HepG2 (cell line): ENCODE data around the gene ADGRG6. TPM values are rescaled to one million over a fixed set of nuclear protein-coding genes. Genes with fewer than 3 reads are reported as not detected.

Experiments used
- ATAC-seq: fragments of 200-7000 bp; cut with Tn5 transposase; 3 replicates; pipeline ENCODE4 v1.9.1; 2020; ENCODE audit warnings: mild to moderate bottlenecking, moderate library complexity
- BruUV-seq: library from RNA; stranded (reverse); fragments of 400-500 nt; replicated peaks from 2 replicates; lab custom pipeline; 2021; lab: Mats Ljungman, UMichigan
- CTCF ChIA-PET: fragments of 300-600 bp; formaldehyde crosslinking; extraction: SDS; loops from one replicate; lab custom pipeline; 2021; ENCODE audit warnings: low total read pairs, inconsistent platforms, low intra/inter-chr PET ratio; lab: Yijun Ruan, JAX
- POLR2A ChIA-PET: fragments of 350-600 bp; sonication (Branson Sonifier 250); formaldehyde crosslinking; loops from one replicate; lab custom pipeline; 2020; ENCODE audit warnings: antibody characterized with exemption, inconsistent platforms; lab: Yijun Ruan, JAX
- DNase-seq: peaks from one replicate; pipeline ENCODE4 v3.0.0-alpha.2; 2015; ENCODE audit warnings: low spot score
- FAIRE-seq: peaks from 3 replicates; lab custom pipeline; 2011; peaks lifted over from hg19 to GRCh38; lab: Jason Lieb, UNC
- H2AFZ ChIP-seq: one replicate; pipeline ENCODE4 v1.6.1; 2011; ENCODE audit warnings: low read length, inconsistent platforms
- H3K27ac ChIP-seq: fragments of 300-600 bp; 3 replicates; pipeline ENCODE4 v1.8.0; 2011; ENCODE audit warnings: mixed run types, mild to moderate bottlenecking, mixed read lengths, low read length, inconsistent platforms; ENCODE audit not compliant: insufficient read depth; ENCODE audit errors: extremely low read length
- H3K27me3 ChIP-seq, 2 experiments: fragments of 200-600 bp in 1 of 2; 2 replicates in 1 of 2; 3 replicates in 1 of 2; pipeline versions ENCODE4 v1.6.0 to v1.8.0; 2011; ENCODE audit warnings: low read length in 2 of 2, mild to moderate bottlenecking in 2 of 2, moderate library complexity in 2 of 2, inconsistent platforms in 1 of 2; ENCODE audit not compliant: insufficient read depth in 2 of 2, control insufficient read depth in 1 of 2
- H3K36me3 ChIP-seq, 2 experiments: fragments of 200-600 bp in 1 of 2; replicated peaks in 1 of 2; 2 replicates in 1 of 2; 3 replicates in 1 of 2; pipeline versions ENCODE4 v1.5.1 to v1.8.0; 2011; ENCODE audit warnings: low read length in 2 of 2, inconsistent platforms in 1 of 2; ENCODE audit not compliant: insufficient read depth in 2 of 2, control insufficient read depth in 1 of 2
- H3K4me1 ChIP-seq: 2 replicates; pipeline ENCODE4 v1.5.1; 2012; ENCODE audit warnings: low read length, inconsistent platforms; ENCODE audit not compliant: insufficient read depth
- H3K4me2 ChIP-seq: 2 replicates; pipeline ENCODE4 v1.6.0; 2011; ENCODE audit warnings: low read depth, low read length, inconsistent platforms
- H3K4me3 ChIP-seq, 3 experiments: fragments of 200-600 bp in 1 of 3; sonication (generic), shearing (Covaris generic) in 1 of 3; replicated peaks in 1 of 3; 2 replicates each; pipeline ENCODE4 v1.5.1; 2011 to 2016; ENCODE audit warnings: low read length in 3 of 3, inconsistent platforms in 2 of 3, low read depth in 2 of 3, mild to moderate bottlenecking in 2 of 3, control low read depth in 1 of 3, mixed read lengths in 1 of 3; ENCODE audit not compliant: insufficient read depth in 1 of 3
- H3K79me2 ChIP-seq: one replicate; pipeline ENCODE4 v1.6.1; 2011; ENCODE audit warnings: low read length, inconsistent platforms; ENCODE audit not compliant: insufficient read depth
- H3K9ac ChIP-seq: 2 replicates; pipeline ENCODE4 v1.6.0; 2011; ENCODE audit warnings: mild to moderate bottlenecking, low read depth, low read length, inconsistent platforms; ENCODE audit not compliant: insufficient read depth
- H3K9me3 ChIP-seq: 2 replicates; pipeline ENCODE4 v1.5.1; 2012; ENCODE audit warnings: mild to moderate bottlenecking, low read length
- H4K20me1 ChIP-seq: 2 replicates; pipeline ENCODE4 v1.6.0; 2011; ENCODE audit warnings: inconsistent platforms, mild to moderate bottlenecking, low read length, moderate library complexity; ENCODE audit not compliant: insufficient read depth
- HNF1B ChIP-seq: sonication (generic); formaldehyde crosslinking; IDR thresholded peaks from 2 replicates; pipeline ENCODE4 v1.5.1; 2020; ENCODE audit warnings: mild to moderate bottlenecking, moderate library complexity, missing genetic modification reagents
- TEAD2 ChIP-seq: sonication (generic); formaldehyde crosslinking; IDR thresholded peaks from 2 replicates; pipeline ENCODE4 v1.9.0; 2021; ENCODE audit warnings: missing genetic modification reagents
- ZC3H13 ChIP-seq: sonication (generic); formaldehyde crosslinking; IDR thresholded peaks from 2 replicates; pipeline ENCODE4 v1.8.1; 2023; ENCODE audit warnings: mild to moderate bottlenecking, missing genetic modification reagents, moderate library complexity
- ZFP1 ChIP-seq: IDR thresholded peaks from 2 replicates; pipeline ENCODE4 v1.6.1; 2016
- ZMYM3 ChIP-seq: sonication (generic); formaldehyde crosslinking; IDR thresholded peaks from 2 replicates; pipeline ENCODE4 v1.5.1; 2020; ENCODE audit warnings: mild to moderate bottlenecking, missing genetic modification reagents
- WGBS: methylation state at CpG from one replicate; pipeline ENCODE4 v1.1.6; 2017; ENCODE audit warnings: low lambda C conversion rate; 5-methylcytosine and 5-hydroxymethylcytosine counted together
- in situ Hi-C: cut with HindIII; loops from 2 replicates; pipeline ENCODE4 v1.10.0; 2017; ENCODE audit warnings: low pct_unique_long_range_greater_than_20kb; ENCODE audit not compliant: extremely low pct_ligation_motif_present
- intact Hi-C: fragments of 100-400 bp; cut with micrococcal nuclease; formaldehyde crosslinking; loops from one replicate; pipeline ENCODE4 v1.10.0; 2022; ENCODE audit not compliant: unreplicated experiment
- polyA plus RNA-seq, 8 experiments: library from polyadenylated mRNA; depleted of rRNA in 3 of 8; stranded (reverse) in 7 of 8; unstranded in 1 of 8; fragments of >200 nt; fragmentation: Illumina TruSeq in 4 of 8; extraction: Trizol in 4 of 8; gene quantifications; 2 replicates each; pipeline versions ENCODE4 v1.2.1 to v1.2.3, GENCODE V29; 2011 to 2016; ENCODE audit warnings: low read depth in 4 of 8, missing spikeins in 1 of 8, mixed read lengths in 1 of 8; ENCODE audit not compliant: insufficient read depth in 1 of 8
- total RNA-seq, 5 experiments: library from RNA; depleted of rRNA; stranded (reverse); fragments of >200 nt; fragmentation: Illumina TruSeq; extraction: Trizol; gene quantifications; 2 replicates each; pipeline ENCODE4 v1.2.3, GENCODE V29; 2016; ENCODE audit warnings: low read depth in 1 of 5

ADGRG6 gene
- total and polyA plus RNA-seq, 2 of the 13 experiments (the other 11 are each of a cell fraction or from before 2014, with no cell fraction given): 129 to 249 TPM

- TF ChIP-seq ZMYM3 (CRISPR knock-in tag): no peak
- TF ChIP-seq HNF1B (CRISPR knock-in tag): no peak
- no peak for TF ChIP-seq TEAD2 (CRISPR knock-in tag)
Observed at GRCh38 chr6:142255785-142256184, 46.0 kb upstream of the ADGRG6 start (continued).

- no peak overlapping the region for H3K4me3 ChIP-seq
- in situ Hi-C loops (no loop called here), intact Hi-C loops (no loop called here)
- ChIA-PET POLR2A (interaction anchor here (1.0 to 1.8 kb wide), 2 partner anchors 22 to 43 kb away, joined by 4 to 5 read pairs; partner anchors contain the start of gene ADGRG6), CTCF (no interaction called here)
- H3K9me3 ChIP-seq: no peaks in the 10 kb centered on the region
- no peaks in the 10 kb centered on the region for H4K20me1 ChIP-seq
- 94% methylated on average over 6 of the region's 6 CpGs for WGBS
- no peak for TF ChIP-seq ZC3H13 (CRISPR knock-in tag)
- TF ChIP-seq ZFP1 (CRISPR knock-in tag): peak; percentile 83; the same call in 1 of the 2 replicates
- no peak overlapping the region for H3K27ac ChIP-seq
- no peak for FAIRE-seq
- no TSS peak for BruUV-seq
- peaks cover 82% of the 10 kb centered on the region for H3K4me1 ChIP-seq
- H3K36me3 ChIP-seq: no peaks in the 10 kb centered on the region
- H3K79me2 ChIP-seq: no peaks in the 10 kb centered on the region
- H3K4me2 ChIP-seq: peak overlapping the region; percentile 83
- H2AFZ ChIP-seq: no peak overlapping the region
- no peak overlapping the region for H3K9ac ChIP-seq
- no peak for DNase-seq
- no peak for ATAC-seq
- no peaks in the 10 kb centered on the region for H3K27me3 ChIP-seq
Observed at GRCh38 chr6:142258305-142258704, 43.5 kb upstream of the ADGRG6 start.
